Left lobe of liver (tissue), 2 donors: ENCODE results near the gene TM7SF3. TPM values are rescaled to one million over a fixed set of nuclear protein-coding genes. Genes with fewer than 3 reads are reported as not detected.

Experiments
- ATAC-seq: fragments of 200-7000 bp; cut with Tn5 transposase; one replicate; pipeline ENCODE4 v1.9.1; 2020; ENCODE audit warnings: mild to moderate bottlenecking, moderate library complexity
- DNase-seq: peaks from one replicate; pipeline ENCODE4 v3.0.0-alpha.2; 2020; ENCODE audit warnings: low spot score
- total RNA-seq: library from RNA; stranded (reverse); gene quantifications from one replicate; pipeline ENCODE4 v1.2.1, GENCODE V29; 2021
- donor health status: DM: no; HTN: no; CAD: no; lungs with moderate emphysema.
- donor health status: DM: no; HTN: yes; CAD: no.

Gene TM7SF3
- total RNA-seq, 1 donor from 2014 or later = 51.1 TPM

GRCh38 chr12:26937443-26937862, 76.7 kb downstream of the TM7SF3 start:
- no peak for DNase-seq
- no peak for ATAC-seq

GRCh38 chr12:26936559-26937442, 77.4 kb downstream of the TM7SF3 start:
- DNase-seq = no peak
- no peak for ATAC-seq

DNA sequence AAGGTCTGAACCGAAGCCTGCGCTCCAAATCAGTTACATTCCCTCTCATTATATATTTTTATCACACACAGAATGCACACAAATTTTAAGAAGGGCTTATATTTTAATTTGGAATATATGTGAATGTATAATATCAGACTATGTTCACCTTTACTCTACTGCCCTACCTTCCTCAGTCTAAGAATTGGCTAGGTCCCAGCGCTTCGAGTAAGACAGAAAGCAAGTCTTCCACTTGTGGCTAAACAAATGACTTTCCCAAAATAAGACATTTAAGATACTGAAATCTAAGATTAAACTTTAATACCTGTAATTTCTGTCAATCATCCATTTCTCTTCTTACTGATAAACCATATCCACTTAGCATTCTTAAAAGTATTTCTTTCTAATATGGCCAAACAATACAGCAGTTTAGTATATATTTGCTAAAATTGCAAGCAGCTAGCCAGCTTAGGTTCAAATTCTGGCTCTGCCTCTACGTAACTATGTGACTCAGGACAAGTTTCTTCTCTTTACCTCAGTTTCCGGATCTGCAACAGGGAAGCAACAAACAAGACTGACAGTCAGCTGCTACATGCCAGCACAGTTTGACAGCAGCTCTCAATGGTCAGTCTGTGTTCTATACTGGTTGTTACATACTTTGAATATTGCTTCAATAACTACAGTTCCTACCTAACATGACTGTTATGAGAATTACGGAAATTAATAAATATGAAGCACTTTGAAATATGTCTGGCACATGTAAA, 78.4 kb downstream of the TM7SF3 start:
- DNase-seq = no peak
- no peak for ATAC-seq

DNA sequence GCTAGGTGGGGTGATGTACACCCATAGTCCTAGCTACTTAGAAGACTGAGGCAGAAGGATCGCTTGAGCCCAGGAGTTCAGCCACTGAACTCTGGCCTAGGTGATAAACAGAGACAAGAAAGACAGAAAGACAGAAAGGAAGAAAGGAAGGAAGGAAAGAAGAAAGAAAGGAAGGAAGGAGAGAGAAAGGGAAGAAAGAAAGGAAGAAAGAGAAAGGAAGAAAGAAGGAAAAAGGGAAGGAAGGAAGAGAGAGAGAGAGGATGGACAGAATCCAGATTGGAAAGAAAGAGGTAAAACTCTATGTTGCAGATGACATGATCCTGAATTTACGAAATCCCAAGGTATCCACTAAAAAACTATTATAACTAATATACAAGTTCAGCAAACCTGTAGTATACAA, 84.6 kb downstream of the TM7SF3 start:
- ATAC-seq (no peak), DNase-seq (no peak)

DNA sequence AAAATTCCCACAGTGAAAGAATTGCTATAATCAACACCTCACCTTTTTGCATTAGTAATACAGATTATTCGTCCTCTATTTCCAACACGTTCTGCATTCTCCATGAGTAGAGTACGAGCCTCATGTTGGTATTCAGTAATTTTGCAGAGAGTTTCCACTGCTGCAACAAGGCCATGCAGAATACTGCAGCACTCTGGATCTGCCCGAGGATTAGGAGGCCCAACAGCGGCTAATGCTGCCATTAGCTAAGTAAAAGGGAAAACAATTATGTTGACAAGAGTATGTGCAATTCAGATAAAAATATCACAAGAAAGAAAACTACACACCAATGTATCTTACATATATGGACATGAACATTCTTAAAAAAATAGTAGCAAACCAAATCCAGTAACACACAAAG, 85.5 kb downstream of the TM7SF3 start:
- ATAC-seq = no peak
- no peak for DNase-seq

Other genes with a start within 250 kb of the TM7SF3 start
- gene ITPR2, start 181.2 kb downstream of the TM7SF3 start, total RNA-seq = 62.4 TPM
- 5.5 TPM for gene INTS13, start 76.4 kb downstream of the TM7SF3 start, total RNA-seq
- gene FGFR1OP2, start 75.9 kb downstream of the TM7SF3 start, total RNA-seq = 12.7 TPM
- 19.3 TPM for gene MED21, start 8.2 kb upstream of the TM7SF3 start, total RNA-seq
- gene C12orf71, start 68.2 kb upstream of the TM7SF3 start, total RNA-seq = not detected
- 7.7 TPM for gene STK38L, start 229.9 kb upstream of the TM7SF3 start, total RNA-seq